Measurements from ENCODE around the gene RAD51B.
"Not testable (repeated sequence)": the region's sequence is repeated elsewhere in the genome, so short reads cannot be mapped to it uniquely, and the experiment has no call there.

RAD51B gene

GRCh38 chr14:68186500-68187276, 367.1 kb downstream of the RAD51B start:
- not testable (repeated sequence) for DNase-seq

- DNase-seq, result no peak
Measured at GRCh38 chr14:68188174-68188573, 368.6 kb downstream of the RAD51B start.

GRCh38 chr14:68190032-68190431, 370.5 kb downstream of the RAD51B start:
- DNase-seq, result no peak

GRCh38 chr14:68191567-68192321, 372.2 kb downstream of the RAD51B start:
- DNase-seq, result no peak

GRCh38 chr14:68192935-68193334, 373.4 kb downstream of the RAD51B start:
- DNase-seq, result no peak

- no peak for DNase-seq
Measured at GRCh38 chr14:68193970-68194681, 374.5 kb downstream of the RAD51B start.

- no peak for DNase-seq
Measured at GRCh38 chr14:68195126-68195525, 375.5 kb downstream of the RAD51B start.

- DNase-seq, result no peak
Measured at GRCh38 chr14:68198713-68199495, 379.3 kb downstream of the RAD51B start.

GRCh38 chr14:68199554-68200151, 380.1 kb downstream of the RAD51B start:
- DNase-seq, result no peak

- no peak for DNase-seq
Measured at GRCh38 chr14:68203871-68204270, 384.3 kb downstream of the RAD51B start.

- DNase-seq, result no peak
Measured at GRCh38 chr14:68208218-68208617, 388.6 kb downstream of the RAD51B start.

- DNase-seq, result no peak
Measured at GRCh38 chr14:68208626-68209317, 389.2 kb downstream of the RAD51B start.

- DNase-seq, result no peak
Measured at GRCh38 chr14:68210729-68211299, 391.2 kb downstream of the RAD51B start.

- no peak for DNase-seq
Measured at GRCh38 chr14:68211421-68211820, 391.8 kb downstream of the RAD51B start.

GRCh38 chr14:68211886-68212285, 392.3 kb downstream of the RAD51B start:
- DNase-seq, result no peak

- DNase-seq, result no peak
Measured at GRCh38 chr14:68212361-68212760, 392.8 kb downstream of the RAD51B start.

GRCh38 chr14:68214431-68214830, 394.9 kb downstream of the RAD51B start:
- no peak for DNase-seq

GRCh38 chr14:68215629-68216028, 396.1 kb downstream of the RAD51B start:
- DNase-seq, result no peak

GRCh38 chr14:68216079-68216478, 396.5 kb downstream of the RAD51B start:
- DNase-seq, result no peak

- DNase-seq, result no peak
Measured at GRCh38 chr14:68216957-68217356, 397.4 kb downstream of the RAD51B start.

GRCh38 chr14:68217791-68218340, 398.3 kb downstream of the RAD51B start:
- DNase-seq, result no peak

Measured in activated CD4-positive, alpha-beta T cell treated with anti-CD3 and anti-CD28 coated beads for 1 hour (primary cell).